ENCODE data around the gene PIWIL4. TPM values are rescaled to one million over a fixed set of nuclear protein-coding genes. Genes with fewer than 3 reads are reported as not detected.

Gene PIWIL4
- total RNA-seq, 1 experiment from 2014 or later: not detected

- no peak overlapping the region for H2BK15ac ChIP-seq (ENCODE audit: low read depth, low read length)
- peak overlapping the region; percentile 47 for H3K4me2 ChIP-seq (ENCODE audit: insufficient read depth, insufficient read length, low read length)
- H2BK120ac ChIP-seq (ENCODE audit: low read depth, low read length, poor library complexity, severe bottlenecking): no peak overlapping the region
- H3K14ac ChIP-seq (ENCODE audit: insufficient read depth, low read length): 0 out of 2 replicates have a peak overlapping the region, but pooled peaks have one; percentile 4
- H4K8ac ChIP-seq (replicated peaks; ENCODE audit: insufficient read length, low read depth, low read length): no peak overlapping the region
- Mint-ChIP-seq H3K9me3 (no peaks in the 10 kb centered on the region), H3K4me1 (peaks cover 21 to 31% of the 10 kb centered on the region in 2 experiments), H3K4me3 (peak overlapping the region; percentile 65 to 80), H3K27me3 (ENCODE audit: low read depth) (peaks cover 23% of the 10 kb centered on the region), H3K27ac (peak overlapping the region in 1 of 3 experiments; percentile 31; a peak in 1 of 7 replicates), H3K36me3 (ENCODE audit: insufficient read depth in 1 of 3, low read depth in 3 of 3) (peaks cover 0 to 5% (median 0%) of the 10 kb centered on the region in 3 experiments; a peak in 1 of 7 replicates)
- peaks cover 2% of the 10 kb centered on the region; the same call in 1 of the 2 replicates for H3K79me2 ChIP-seq (ENCODE audit: insufficient read depth, low read length)
- H2BK5ac ChIP-seq (ENCODE audit: insufficient read length, low read length): no peak overlapping the region
- DNase-seq: peak; percentile 41
- H4K20me1 ChIP-seq (ENCODE audit: control insufficient read depth, insufficient read depth, insufficient read length): no peaks in the 10 kb centered on the region
- H3K18ac ChIP-seq (ENCODE audit: insufficient read length, low read depth, low read length): no peak overlapping the region
- H3K79me1 ChIP-seq (ENCODE audit: insufficient read depth, low read depth, low read length, poor library complexity, severe bottlenecking): no peaks in the 10 kb centered on the region
- no peak overlapping the region for H3T11ph ChIP-seq (ENCODE audit: low read length)
- no CpG with 5 or more reads among the region's 54 CpGs for WGBS (ENCODE audit: extremely low coverage, insufficient read length, low lambda C conversion rate)
- no peak overlapping the region for H2BK12ac ChIP-seq (ENCODE audit: insufficient read length, low read depth, low read length)
- H3K56ac ChIP-seq (ENCODE audit: insufficient read length, low read depth, low read length): no peak overlapping the region
- no peak overlapping the region for H2AK5ac ChIP-seq (ENCODE audit: insufficient read length, low read length)
- H3K27ac ChIP-seq (ENCODE audit: insufficient read length, low read depth, low read length): no peak overlapping the region
- no peak overlapping the region for H3K23ac ChIP-seq (ENCODE audit: insufficient read length, low read depth, low read length)
- no peak for TF ChIP-seq CTCF (conservative IDR thresholded peaks at IDR 0.05)
- H4K5ac ChIP-seq (ENCODE audit: insufficient read length, low read depth, low read length): no peak overlapping the region
- H2BK20ac ChIP-seq (ENCODE audit: low read depth, low read length, poor library complexity, severe bottlenecking): no peak overlapping the region
- no peak overlapping the region for H4K91ac ChIP-seq (ENCODE audit: insufficient read length, low read depth, low read length)
- H3K4ac ChIP-seq (ENCODE audit: low read depth, low read length): no peak overlapping the region
- peaks cover 9% of the 10 kb centered on the region; the same call in 1 of the 2 replicates for H3K27me3 ChIP-seq (ENCODE audit: insufficient read depth, low read length)
- no peak overlapping the region for H2AFZ ChIP-seq (ENCODE audit: low read length)
- H3K4me1 ChIP-seq (ENCODE audit: insufficient read depth, low read length): no peaks in the 10 kb centered on the region; the same call in none of the 2 replicates
- peaks cover 15% of the 10 kb centered on the region for H3K23me2 ChIP-seq (ENCODE audit: insufficient read length, low read depth, low read length, poor library complexity, severe bottlenecking)
- no peak overlapping the region for H3K9ac ChIP-seq (ENCODE audit: extremely low read depth, insufficient read length, low read length)
- no peaks in the 10 kb centered on the region for H3K9me3 ChIP-seq (ENCODE audit: control insufficient read depth, low read depth, low read length)
Measured at GRCh38 chr11:94545264-94546161, 21.7 kb upstream of the PIWIL4 start.
